Hypothalamus (tissue), 51 donors: Measurements from ENCODE around the gene TMEFF2.

Source experiments
- DNase-seq, 51 donors: peaks; one replicate each; lab custom pipeline; 2025; lab: John Stamatoyannopoulos, UW

Gene TMEFF2

GRCh38 chr2:192194866-192195547 lies at the start of gene TMEFF2:
TSS of gene TMEFF2 (minus strand) at chr2:192194933. CDS start at chr2:192194524, 409 bp downstream.
- DNase-seq, result peak; percentile 71 to 99 (median 94)

GRCh38 chr2:192243488-192243887 lies 48.8 kb upstream of the TMEFF2 start:
- DNase-seq, result no peak

- no peak for DNase-seq
Observed at GRCh38 chr2:192236136-192236535, 41.4 kb upstream of the TMEFF2 start.

- no peak for DNase-seq
Observed at GRCh38 chr2:192230889-192231453, 36.2 kb upstream of the TMEFF2 start.

- no peak for DNase-seq
Observed at GRCh38 chr2:192228685-192229084, 34.0 kb upstream of the TMEFF2 start.

- no peak for DNase-seq
Observed at GRCh38 chr2:192218970-192219369, 24.2 kb upstream of the TMEFF2 start.

GRCh38 chr2:192218377-192218776 lies 23.6 kb upstream of the TMEFF2 start:
- DNase-seq, result no peak

- peak in 2 of 51 donors; percentile 3 to 42 for DNase-seq
Observed at GRCh38 chr2:192216336-192216735, 21.6 kb upstream of the TMEFF2 start.

GRCh38 chr2:192215096-192215877 lies 20.6 kb upstream of the TMEFF2 start:
- DNase-seq, result peak in 1 of 51 donors; percentile 66

GRCh38 chr2:192208848-192209247 lies 14.1 kb upstream of the TMEFF2 start:
- DNase-seq, result no peak

GRCh38 chr2:192206399-192206798 lies 11.7 kb upstream of the TMEFF2 start:
- no peak for DNase-seq

GRCh38 chr2:192203876-192204275 lies 9.1 kb upstream of the TMEFF2 start:
- DNase-seq, result no peak

- DNase-seq, result no peak
Observed at GRCh38 chr2:192202373-192202772, 7.6 kb upstream of the TMEFF2 start.

GRCh38 chr2:192201116-192201515 lies 6.4 kb upstream of the TMEFF2 start:
- DNase-seq, result no peak

- DNase-seq, result peak in 11 of 51 donors; percentile 3 to 80 (median 27)
Observed at GRCh38 chr2:192197357-192197756, 2.6 kb upstream of the TMEFF2 start.

GRCh38 chr2:192196421-192197194 lies 1.9 kb upstream of the TMEFF2 start:
- peak in 4 of 51 donors; percentile 9 to 85 (median 33) for DNase-seq

- peak in 21 of 51 donors; percentile 15 to 89 (median 55) for DNase-seq
Observed at GRCh38 chr2:192195548-192196418, 1.1 kb upstream of the TMEFF2 start.

GRCh38 chr2:192194265-192194865 lies 368 bp downstream of the TMEFF2 start:
- DNase-seq, result peak in 15 of 51 donors; percentile 25 to 85 (median 53)

GRCh38 chr2:192190474-192190873 lies 4.3 kb downstream of the TMEFF2 start:
- no peak for DNase-seq
